ENCODE measurements around the gene SRRM3.

DNA sequence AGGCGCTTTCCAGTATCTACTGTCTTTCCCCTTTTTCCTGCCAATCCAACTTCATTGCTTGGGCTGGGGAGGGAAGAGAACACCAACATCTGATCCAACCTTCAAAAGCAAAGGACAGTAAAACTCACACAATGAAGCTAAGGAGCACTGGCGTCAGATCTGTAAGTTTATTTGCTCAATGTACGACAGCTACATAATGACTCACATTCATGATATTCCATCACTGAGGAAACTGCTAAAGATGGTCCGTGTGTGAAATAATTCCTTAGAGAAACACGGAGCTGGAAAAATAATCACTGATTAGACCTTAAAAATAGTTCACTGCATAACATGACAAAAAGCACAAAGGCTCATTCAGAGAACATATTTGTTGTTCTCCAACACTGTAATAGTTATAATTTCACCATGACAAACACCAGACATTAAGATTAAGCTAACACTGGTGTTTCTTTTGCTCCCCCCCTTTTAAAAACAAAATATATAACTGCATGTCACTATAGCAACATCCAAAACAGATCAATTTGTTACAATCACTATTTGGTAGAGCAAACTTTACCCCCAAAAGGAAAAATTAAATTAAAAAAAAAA lies 125.0 kb downstream of the SRRM3 start:
- TF ChIP-seq TCF7L2 (IDR thresholded peaks at IDR 0.05; ENCODE audit: borderline replicate concordance, low read depth, low read length) = no peak
- TF ChIP-seq, protein P1, sequence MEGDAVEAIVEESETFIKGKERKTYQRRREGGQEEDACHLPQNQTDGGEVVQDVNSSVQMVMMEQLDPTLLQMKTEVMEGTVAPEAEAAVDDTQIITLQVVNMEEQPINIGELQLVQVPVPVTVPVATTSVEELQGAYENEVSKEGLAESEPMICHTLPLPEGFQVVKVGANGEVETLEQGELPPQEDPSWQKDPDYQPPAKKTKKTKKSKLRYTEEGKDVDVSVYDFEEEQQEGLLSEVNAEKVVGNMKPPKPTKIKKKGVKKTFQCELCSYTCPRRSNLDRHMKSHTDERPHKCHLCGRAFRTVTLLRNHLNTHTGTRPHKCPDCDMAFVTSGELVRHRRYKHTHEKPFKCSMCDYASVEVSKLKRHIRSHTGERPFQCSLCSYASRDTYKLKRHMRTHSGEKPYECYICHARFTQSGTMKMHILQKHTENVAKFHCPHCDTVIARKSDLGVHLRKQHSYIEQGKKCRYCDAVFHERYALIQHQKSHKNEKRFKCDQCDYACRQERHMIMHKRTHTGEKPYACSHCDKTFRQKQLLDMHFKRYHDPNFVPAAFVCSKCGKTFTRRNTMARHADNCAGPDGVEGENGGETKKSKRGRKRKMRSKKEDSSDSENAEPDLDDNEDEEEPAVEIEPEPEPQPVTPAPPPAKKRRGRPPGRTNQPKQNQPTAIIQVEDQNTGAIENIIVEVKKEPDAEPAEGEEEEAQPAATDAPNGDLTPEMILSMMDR (tag by site-specific recombination; IDR thresholded peaks at IDR 0.05) = no peak
- TF ChIP-seq ZBTB8A (tag by site-specific recombination; IDR thresholded peaks at IDR 0.05) = no peak
- TF ChIP-seq ZNF530 (tag by site-specific recombination; IDR thresholded peaks at IDR 0.05; ENCODE audit: low read depth) = no peak
- no peak for TF ChIP-seq ZNF776 (tag by site-specific recombination; IDR thresholded peaks at IDR 0.05; ENCODE audit: borderline replicate concordance)
- TF ChIP-seq, protein P2, sequence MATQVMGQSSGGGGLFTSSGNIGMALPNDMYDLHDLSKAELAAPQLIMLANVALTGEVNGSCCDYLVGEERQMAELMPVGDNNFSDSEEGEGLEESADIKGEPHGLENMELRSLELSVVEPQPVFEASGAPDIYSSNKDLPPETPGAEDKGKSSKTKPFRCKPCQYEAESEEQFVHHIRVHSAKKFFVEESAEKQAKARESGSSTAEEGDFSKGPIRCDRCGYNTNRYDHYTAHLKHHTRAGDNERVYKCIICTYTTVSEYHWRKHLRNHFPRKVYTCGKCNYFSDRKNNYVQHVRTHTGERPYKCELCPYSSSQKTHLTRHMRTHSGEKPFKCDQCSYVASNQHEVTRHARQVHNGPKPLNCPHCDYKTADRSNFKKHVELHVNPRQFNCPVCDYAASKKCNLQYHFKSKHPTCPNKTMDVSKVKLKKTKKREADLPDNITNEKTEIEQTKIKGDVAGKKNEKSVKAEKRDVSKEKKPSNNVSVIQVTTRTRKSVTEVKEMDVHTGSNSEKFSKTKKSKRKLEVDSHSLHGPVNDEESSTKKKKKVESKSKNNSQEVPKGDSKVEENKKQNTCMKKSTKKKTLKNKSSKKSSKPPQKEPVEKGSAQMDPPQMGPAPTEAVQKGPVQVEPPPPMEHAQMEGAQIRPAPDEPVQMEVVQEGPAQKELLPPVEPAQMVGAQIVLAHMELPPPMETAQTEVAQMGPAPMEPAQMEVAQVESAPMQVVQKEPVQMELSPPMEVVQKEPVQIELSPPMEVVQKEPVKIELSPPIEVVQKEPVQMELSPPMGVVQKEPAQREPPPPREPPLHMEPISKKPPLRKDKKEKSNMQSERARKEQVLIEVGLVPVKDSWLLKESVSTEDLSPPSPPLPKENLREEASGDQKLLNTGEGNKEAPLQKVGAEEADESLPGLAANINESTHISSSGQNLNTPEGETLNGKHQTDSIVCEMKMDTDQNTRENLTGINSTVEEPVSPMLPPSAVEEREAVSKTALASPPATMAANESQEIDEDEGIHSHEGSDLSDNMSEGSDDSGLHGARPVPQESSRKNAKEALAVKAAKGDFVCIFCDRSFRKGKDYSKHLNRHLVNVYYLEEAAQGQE (tag by site-specific recombination; IDR thresholded peaks at IDR 0.05) = no peak
- TF ChIP-seq YY1 (tag by site-specific recombination; IDR thresholded peaks at IDR 0.05) = no peak
- TF ChIP-seq ZNF274 (IDR thresholded peaks at IDR 0.05; ENCODE audit: low read length) = no peak
- TF ChIP-seq ZNF274 (tag by site-specific recombination; IDR thresholded peaks at IDR 0.05; ENCODE audit: borderline replicate concordance) = no peak
- TF ChIP-seq, protein P3, sequence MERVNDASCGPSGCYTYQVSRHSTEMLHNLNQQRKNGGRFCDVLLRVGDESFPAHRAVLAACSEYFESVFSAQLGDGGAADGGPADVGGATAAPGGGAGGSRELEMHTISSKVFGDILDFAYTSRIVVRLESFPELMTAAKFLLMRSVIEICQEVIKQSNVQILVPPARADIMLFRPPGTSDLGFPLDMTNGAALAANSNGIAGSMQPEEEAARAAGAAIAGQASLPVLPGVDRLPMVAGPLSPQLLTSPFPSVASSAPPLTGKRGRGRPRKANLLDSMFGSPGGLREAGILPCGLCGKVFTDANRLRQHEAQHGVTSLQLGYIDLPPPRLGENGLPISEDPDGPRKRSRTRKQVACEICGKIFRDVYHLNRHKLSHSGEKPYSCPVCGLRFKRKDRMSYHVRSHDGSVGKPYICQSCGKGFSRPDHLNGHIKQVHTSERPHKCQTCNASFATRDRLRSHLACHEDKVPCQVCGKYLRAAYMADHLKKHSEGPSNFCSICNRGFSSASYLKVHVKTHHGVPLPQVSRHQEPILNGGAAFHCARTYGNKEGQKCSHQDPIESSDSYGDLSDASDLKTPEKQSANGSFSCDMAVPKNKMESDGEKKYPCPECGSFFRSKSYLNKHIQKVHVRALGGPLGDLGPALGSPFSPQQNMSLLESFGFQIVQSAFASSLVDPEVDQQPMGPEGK (tag by site-specific recombination; IDR thresholded peaks at IDR 0.05) = no peak
- no peak for TF ChIP-seq ZNF549 (tag by site-specific recombination; IDR thresholded peaks at IDR 0.05)

All from HEK293 (cell line).